Activated CD8-positive, alpha-beta T cell treated with anti-CD3 and anti-CD28 coated beads for 36 hours (primary cell): ENCODE results near the gene OR13J1. TPM values are rescaled to one million over a fixed set of nuclear protein-coding genes. Genes with fewer than 3 reads are reported as not detected.

Source experiments
- ATAC-seq: fragments of 200-7000 bp; cut with Tn5 transposase; one replicate; pipeline ENCODE4 v1.10.0; 2021; ENCODE audit warnings: mild to moderate bottlenecking, moderate library complexity
- CTCF ChIA-PET: fragments of 350-600 bp; sonication (Branson Sonifier 250); formaldehyde crosslinking; loops from one replicate; lab custom pipeline; 2021; ENCODE audit warnings: antibody characterized with exemption; lab: Charles Lee
- POLR2A ChIA-PET: fragments of 350-600 bp; sonication (Branson Sonifier 250); formaldehyde crosslinking; loops from one replicate; lab custom pipeline; 2021; ENCODE audit warnings: antibody characterized with exemption; lab: Charles Lee
- DNase-seq: peaks from one replicate; pipeline ENCODE4 v3.0.0-alpha.2; 2020
- H3K27ac Mint-ChIP-seq: one replicate; pipeline ENCODE4 v1.8.0; 2021; ENCODE audit warnings: mild to moderate bottlenecking, mixed read lengths
- H3K27me3 Mint-ChIP-seq: one replicate; pipeline ENCODE4 v1.8.0; 2021; ENCODE audit warnings: mixed read lengths
- H3K36me3 Mint-ChIP-seq: one replicate; pipeline ENCODE4 v1.8.0; 2021; ENCODE audit warnings: low read depth, mixed read lengths
- H3K4me1 Mint-ChIP-seq: one replicate; pipeline ENCODE4 v1.8.0; 2021; ENCODE audit warnings: low read depth, mixed read lengths
- H3K4me3 Mint-ChIP-seq: one replicate; pipeline ENCODE4 v1.8.0; 2021; ENCODE audit warnings: mild to moderate bottlenecking, moderate library complexity, mixed read lengths
- H3K9me3 Mint-ChIP-seq: one replicate; pipeline ENCODE4 v1.8.0; 2021; ENCODE audit warnings: mixed read lengths
- intact Hi-C: fragments of 100-400 bp; cut with micrococcal nuclease; formaldehyde crosslinking; loops from one replicate; pipeline ENCODE4 v1.10.0; 2022
- total RNA-seq, 2 experiments: library from RNA; stranded (reverse); gene quantifications; one replicate each; pipeline ENCODE4 v1.2.3, GENCODE V29; 2021
- TF ChIP-seq, protein P1 (sequence below): fragments of 200-600 bp; IDR thresholded peaks from one replicate; pipeline ENCODE4 v1.8.0; 2022; ENCODE audit warnings: antibody characterized with exemption, mild to moderate bottlenecking

The OR13J1 gene
- total RNA-seq, 2 experiments from 2014 or later, result not detected

- Mint-ChIP-seq H3K4me1 (no peaks in the 10 kb centered on the region), H3K9me3 (no peaks in the 10 kb centered on the region), H3K27ac (no peak overlapping the region), H3K27me3 (peaks cover 5% of the 10 kb centered on the region), H3K4me3 (no peak overlapping the region), H3K36me3 (no peaks in the 10 kb centered on the region)
- DNase-seq (no peak), ATAC-seq (no peak)
- ChIA-PET CTCF (interaction anchor here (1.8 to 2.1 kb wide), 2 partner anchors 22 to 34 kb away, joined by 5 to 6 read pairs; no protein-coding TSS in a partner anchor), POLR2A (no interaction called here)
- TF ChIP-seq, protein P1, sequence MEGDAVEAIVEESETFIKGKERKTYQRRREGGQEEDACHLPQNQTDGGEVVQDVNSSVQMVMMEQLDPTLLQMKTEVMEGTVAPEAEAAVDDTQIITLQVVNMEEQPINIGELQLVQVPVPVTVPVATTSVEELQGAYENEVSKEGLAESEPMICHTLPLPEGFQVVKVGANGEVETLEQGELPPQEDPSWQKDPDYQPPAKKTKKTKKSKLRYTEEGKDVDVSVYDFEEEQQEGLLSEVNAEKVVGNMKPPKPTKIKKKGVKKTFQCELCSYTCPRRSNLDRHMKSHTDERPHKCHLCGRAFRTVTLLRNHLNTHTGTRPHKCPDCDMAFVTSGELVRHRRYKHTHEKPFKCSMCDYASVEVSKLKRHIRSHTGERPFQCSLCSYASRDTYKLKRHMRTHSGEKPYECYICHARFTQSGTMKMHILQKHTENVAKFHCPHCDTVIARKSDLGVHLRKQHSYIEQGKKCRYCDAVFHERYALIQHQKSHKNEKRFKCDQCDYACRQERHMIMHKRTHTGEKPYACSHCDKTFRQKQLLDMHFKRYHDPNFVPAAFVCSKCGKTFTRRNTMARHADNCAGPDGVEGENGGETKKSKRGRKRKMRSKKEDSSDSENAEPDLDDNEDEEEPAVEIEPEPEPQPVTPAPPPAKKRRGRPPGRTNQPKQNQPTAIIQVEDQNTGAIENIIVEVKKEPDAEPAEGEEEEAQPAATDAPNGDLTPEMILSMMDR, result no peak
- intact Hi-C loops, result no loop called here
Measured at GRCh38 chr9:35859990-35860339, 10.2 kb downstream of the OR13J1 start.

DNA sequence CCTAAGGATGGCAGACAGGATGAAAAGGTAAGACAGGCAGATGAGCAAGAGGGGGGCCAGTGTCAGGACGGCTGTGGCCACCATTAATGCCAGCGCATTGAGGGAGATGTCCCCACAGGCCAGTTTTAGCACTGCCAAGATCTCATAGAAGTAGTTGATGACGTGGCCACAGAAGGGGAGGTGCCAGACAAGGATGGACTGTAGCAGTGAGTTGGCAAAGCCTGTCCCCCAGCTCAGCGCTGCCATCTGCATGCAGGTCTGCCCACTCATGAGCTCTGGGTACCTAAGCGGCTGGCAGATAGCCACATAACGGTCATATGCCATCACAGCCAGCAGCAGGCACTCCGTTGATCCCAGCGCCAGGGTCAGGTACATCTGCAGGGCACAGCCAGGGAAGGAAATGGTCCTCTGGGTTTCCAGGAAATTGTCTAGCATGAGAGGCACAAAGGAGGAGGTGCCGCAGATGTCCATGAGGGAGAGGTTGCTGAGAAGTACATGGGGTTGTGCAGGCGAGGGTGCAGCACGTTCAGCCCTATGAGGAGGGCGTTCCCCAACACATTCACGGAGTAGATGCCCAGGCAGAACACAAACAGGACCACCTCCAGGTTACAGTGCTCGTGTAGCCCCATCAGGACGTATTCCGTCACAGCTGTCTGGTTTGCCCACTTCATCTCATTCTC, 10.8 kb downstream of the OR13J1 start:
- peaks cover 5% of the 10 kb centered on the region for H3K27me3 Mint-ChIP-seq
- H3K27ac Mint-ChIP-seq, result no peak overlapping the region
- H3K4me1 Mint-ChIP-seq, result no peaks in the 10 kb centered on the region
- CTCF ChIA-PET, result interaction anchor here (1.8 to 2.1 kb wide), 2 partner anchors 23 to 33 kb away, joined by 5 to 6 read pairs; no protein-coding TSS in a partner anchor
- DNase-seq (peak; percentile 58), ATAC-seq (peak; percentile 84)
- TF ChIP-seq, protein P1, result no peak
- intact Hi-C loops, result no loop called here
- H3K9me3 Mint-ChIP-seq, result no peaks in the 10 kb centered on the region
- H3K4me3 Mint-ChIP-seq, result no peak overlapping the region
- POLR2A ChIA-PET, result no interaction called here
- no peaks in the 10 kb centered on the region for H3K36me3 Mint-ChIP-seq

DNA sequence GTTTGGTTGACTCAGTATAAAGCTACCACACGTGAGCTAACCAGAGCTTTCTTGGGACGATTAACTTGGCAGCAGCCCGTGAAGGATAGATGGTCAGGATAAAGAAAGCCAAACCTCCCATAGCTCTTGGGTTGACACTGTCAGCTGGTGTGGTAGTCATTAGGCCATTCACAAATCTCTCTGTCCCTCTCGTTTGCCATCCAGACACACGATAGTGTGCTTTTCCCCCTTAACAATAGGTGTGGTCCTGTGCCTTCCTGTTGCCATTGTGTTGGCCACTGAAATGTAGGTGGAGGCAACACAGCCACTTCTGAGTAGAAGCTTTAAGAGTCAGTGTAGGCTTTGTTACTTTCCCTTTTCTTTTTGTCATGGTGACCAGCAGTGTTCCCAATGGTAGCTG, 11.7 kb downstream of the OR13J1 start:
- DNase-seq (no peak), ATAC-seq (no peak)
- CTCF ChIA-PET, result interaction anchor here (1.1 to 3.7 kb wide), 4 partner anchors 24 to 87 kb away, joined by 3 to 19 read pairs (median 5); no protein-coding TSS in a partner anchor
- POLR2A ChIA-PET, result no interaction called here
- no peaks in the 10 kb centered on the region for H3K9me3 Mint-ChIP-seq
- H3K36me3 Mint-ChIP-seq, result no peaks in the 10 kb centered on the region
- intact Hi-C loops, result no loop called here
- no peak overlapping the region for H3K4me3 Mint-ChIP-seq
- no peaks in the 10 kb centered on the region for H3K4me1 Mint-ChIP-seq
- no peak overlapping the region for H3K27ac Mint-ChIP-seq
- H3K27me3 Mint-ChIP-seq, result peaks cover 5% of the 10 kb centered on the region
- TF ChIP-seq, protein P1, result no peak

DNA sequence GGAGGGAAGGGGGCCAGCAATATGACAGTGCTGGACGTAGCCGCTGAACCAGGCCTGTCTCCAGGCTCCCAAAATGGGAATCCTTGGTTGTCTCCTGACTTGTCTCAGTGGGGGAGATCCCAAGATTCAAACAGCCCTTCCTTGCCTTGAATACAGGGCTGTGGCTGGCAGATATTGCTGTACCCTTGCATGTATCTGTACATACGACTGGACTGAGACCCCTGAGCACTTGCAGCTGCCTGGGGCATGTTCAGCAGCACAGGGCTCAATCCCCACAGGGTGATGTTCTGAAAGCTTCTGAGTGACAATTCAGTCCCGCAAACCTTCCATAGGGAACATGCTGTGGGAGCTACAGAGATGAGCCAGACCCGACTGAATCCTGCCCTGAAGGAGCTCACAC, 13.3 kb downstream of the OR13J1 start:
- ChIA-PET CTCF (interaction anchor here (0.8 to 3.7 kb wide), 6 partner anchors 22 to 100 kb away, joined by 3 to 19 read pairs (median 5); no protein-coding TSS in a partner anchor), POLR2A (no interaction called here)
- no peak overlapping the region for H3K27ac Mint-ChIP-seq
- H3K4me1 Mint-ChIP-seq, result no peaks in the 10 kb centered on the region
- H3K27me3 Mint-ChIP-seq, result peaks cover 3% of the 10 kb centered on the region
- no peak for ATAC-seq
- H3K4me3 Mint-ChIP-seq, result no peak overlapping the region
- TF ChIP-seq, protein P1, result no peak
- no peaks in the 10 kb centered on the region for H3K9me3 Mint-ChIP-seq
- DNase-seq, result no peak
- H3K36me3 Mint-ChIP-seq, result no peaks in the 10 kb centered on the region
- intact Hi-C loops, result no loop called here

DNA sequence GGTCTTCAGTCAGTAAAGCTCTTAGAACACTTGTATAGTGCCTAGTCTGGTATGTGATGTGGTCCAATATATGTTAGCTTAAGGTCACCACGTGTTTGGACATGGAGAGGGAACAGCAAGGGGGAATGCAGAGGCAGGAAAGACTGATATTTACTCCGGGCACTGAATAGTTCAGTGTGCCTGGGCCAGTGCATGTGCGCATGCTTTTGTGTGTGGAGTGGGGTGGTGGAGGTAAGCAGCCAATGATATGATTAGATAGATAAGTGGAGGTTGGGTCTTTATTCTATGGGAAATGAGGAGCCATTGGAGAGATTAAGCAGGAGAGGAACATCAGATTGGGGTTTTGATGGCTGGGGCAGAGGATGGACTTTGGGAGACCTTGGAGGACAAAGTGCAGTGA, 14.0 kb downstream of the OR13J1 start:
- H3K36me3 Mint-ChIP-seq, result no peaks in the 10 kb centered on the region
- H3K27ac Mint-ChIP-seq, result no peak overlapping the region
- POLR2A ChIA-PET, result no interaction called here
- intact Hi-C loops, result no loop called here
- TF ChIP-seq, protein P1, result no peak
- ATAC-seq (no peak), DNase-seq (no peak)
- H3K27me3 Mint-ChIP-seq, result peaks cover under 1% of the 10 kb centered on the region
- no peak overlapping the region for H3K4me3 Mint-ChIP-seq
- H3K4me1 Mint-ChIP-seq, result no peaks in the 10 kb centered on the region
- CTCF ChIA-PET, result interaction anchor here (0.8 to 3.7 kb wide), 5 partner anchors 21 to 100 kb away, joined by 3 to 19 read pairs (median 5); no protein-coding TSS in a partner anchor
- no peaks in the 10 kb centered on the region for H3K9me3 Mint-ChIP-seq
